Adrenal gland (tissue), 12 donors: ENCODE measurements around the gene USF2. TPM values are rescaled to one million over a fixed set of nuclear protein-coding genes. Genes with fewer than 3 reads are reported as not detected.
A peak's percentile ranks its signal among the peaks of the same experiment; 100 is the strongest.

Experiments
- DNase-seq, 7 donors: peaks; one replicate each; pipeline ENCODE4 v3.0.0-alpha.2; 2019 to 2020
- H3K27ac ChIP-seq, 5 donors: fragments of 200-600 bp; sonication (generic) in 4 of 5; 1 replicate in 3 of 5; 2 replicates in 2 of 5; pipeline versions ENCODE4 v1.5.1 to v1.8.0; 2016 to 2020; ENCODE audit warnings: mild to moderate bottlenecking in 1 of 5
- H3K27me3 ChIP-seq: fragments of 200-600 bp; 2 replicates; pipeline ENCODE4 v1.8.0; 2021
- H3K36me3 ChIP-seq, 2 donors: fragments of 200-600 bp; replicated peaks in 1 of 2; 1 replicate in 1 of 2; 2 replicates in 1 of 2; pipeline versions ENCODE4 v1.5.1 to v1.8.0; 2018 to 2022
- H3K4me1 ChIP-seq, 2 donors: fragments of 200-600 bp; replicated peaks in 1 of 2; 1 replicate in 1 of 2; 2 replicates in 1 of 2; pipeline versions ENCODE4 v1.5.1 to v1.8.0; 2018 to 2021
- H3K4me3 ChIP-seq, 4 donors: fragments of 200-600 bp; sonication (generic) in 3 of 4; one replicate each; pipeline ENCODE4 v1.5.1; 2016 to 2018
- H3K9me3 ChIP-seq, 3 donors: fragments of 200-600 bp; sonication (generic) in 1 of 3; replicated peaks in 1 of 3; 1 replicate in 2 of 3; 2 replicates in 1 of 3; pipeline versions ENCODE4 v1.5.1 to v1.8.0; 2016 to 2021
- CTCF ChIP-seq, 6 experiments: fragments of 450-650 bp in 4 of 6; fragments of 200-600 bp in 2 of 6; sonication (generic) in 1 of 6; IDR thresholded peaks; 1 replicate in 5 of 6; 2 replicates in 1 of 6; pipeline versions ENCODE4 v1.5.1 to v1.8.0; 2016 to 2021; ENCODE audit warnings: antibody characterized with exemption in 6 of 6, mild to moderate bottlenecking in 2 of 6, moderate library complexity in 1 of 6
- POLR2A ChIP-seq, 2 donors: fragments of 450-650 bp; IDR thresholded peaks; one replicate each; pipeline ENCODE4 v1.6.1; 2017; ENCODE audit warnings: antibody characterized with exemption in 2 of 2, mild to moderate bottlenecking in 2 of 2, moderate library complexity in 1 of 2
- WGBS, 4 donors: extraction: QIAGEN DNeasy Blood & Tissue Kit in 2 of 4; methylation state at CpG; one replicate each; pipeline versions ENCODE4 v1.1.5 to v1.1.7; 2013 to 2017; 5-methylcytosine and 5-hydroxymethylcytosine counted together
- intact Hi-C, 2 donors: fragments of 100-400 bp; cut with DNase I; formaldehyde crosslinking; loops; one replicate each; pipeline versions ENCODE4 v1.14.1 to v1.15.0; 2022 to 2023
- polyA plus RNA-seq, 3 donors: library from polyadenylated mRNA; stranded (reverse); fragments of 200-250 nt in 2 of 3; fragments of 350-450 nt in 1 of 3; fragmentation: Illumina TruSeq in 1 of 3; extraction: RNeasy Lipid Tissue Mini Kit (QIAGEN cat#74804) in 1 of 3; gene quantifications; one replicate each; pipeline ENCODE4 v1.2.3, GENCODE V29; 2013 to 2014
- total RNA-seq, 9 donors: library from RNA; depleted of rRNA in 4 of 9; stranded (reverse); fragments of >200 nt in 4 of 9; fragments of 120-200 nt in 1 of 9; fragmentation: NEBNext Ultra II Directional in 1 of 9; extraction: Animal tissue kit (Norgen Biotek cat#: 25700) in 1 of 9; gene quantifications; one replicate each; pipeline versions ENCODE4 v1.1.0 to v1.2.4, GENCODE V29; 2013 to 2023
- donor health status: healthy with polysubstance abuse.
- donor health status: Bipolar disorder and iron deficiency.
- donor health status: DM: yes; HTN: yes; CAD: no.
- donor health status: DM: no; HTN: no; CAD: no.
- donor health status: DM: no; HTN: no; CAD: no.
- donor health status: DM: yes; HTN: yes; CAD: no.

USF2 gene
- total and polyA plus RNA-seq, 12 donors, result 50.6 to 302 (median 146) TPM

- WGBS, 4 donors, result 64 to 68% (median 66%) methylated on average over 30 to 45 of the region's 45 CpGs
- peak; percentile 55 to 84 (median 79) for DNase-seq
- Histone ChIP-seq H3K27me3 (no peaks in the 10 kb centered on the region), H3K36me3 (peaks cover 0 to 52% of the 10 kb centered on the region in 2 donors), H3K9me3 (no peaks in the 10 kb centered on the region), H3K4me1 (peaks cover 11 to 15% of the 10 kb centered on the region in 2 donors), H3K4me3 (no peak overlapping the region), H3K27ac (peak overlapping the region; percentile 52 to 89 (median 71))
- TF ChIP-seq POLR2A (IDR thresholded peaks at IDR 0.05) (peak in 1 of 2 donors; percentile 31), CTCF (IDR thresholded peaks at IDR 0.05) (no peak)
- intact Hi-C loops, result loop anchor here in 1 of 2 donors (10.0 kb wide), 1 partner anchor 186 kb away; no protein-coding TSS in a partner anchor
Measured at GRCh38 chr19:35278578-35279284, 10.0 kb downstream of the USF2 start.

GRCh38 chr19:35279374-35279773 lies 10.6 kb downstream of the USF2 start:
- Histone ChIP-seq H3K9me3 (no peaks in the 10 kb centered on the region), H3K27ac (peak overlapping the region in 4 of 5 donors; percentile 54 to 89 (median 78)), H3K4me3 (no peak overlapping the region), H3K36me3 (peaks cover 0 to 45% of the 10 kb centered on the region in 2 donors), H3K27me3 (no peaks in the 10 kb centered on the region), H3K4me1 (peaks cover 11 to 15% of the 10 kb centered on the region in 2 donors)
- 63 to 79% (median 72%) methylated on average over 11 of the region's 11 CpGs for WGBS, 4 donors
- TF ChIP-seq CTCF (IDR thresholded peaks at IDR 0.05) (no peak), POLR2A (IDR thresholded peaks at IDR 0.05) (no peak)
- intact Hi-C loops, result loop anchor here in 1 of 2 donors (10.0 kb wide), 1 partner anchor 185 kb away; no protein-coding TSS in a partner anchor
- DNase-seq, result no peak

- no peak for TF ChIP-seq CTCF (IDR thresholded peaks at IDR 0.05)
- no peak for TF ChIP-seq POLR2A (IDR thresholded peaks at IDR 0.05)
- no peaks in the 10 kb centered on the region for H3K27me3 ChIP-seq
- DNase-seq, result peak in 1 of 7 donors; percentile 35
- no peak overlapping the region for H3K4me3 ChIP-seq
- no peak overlapping the region for H3K27ac ChIP-seq
- intact Hi-C loops, result loop anchor here in 1 of 2 donors (10.0 kb wide), 1 partner anchor 185 kb away; no protein-coding TSS in a partner anchor
- H3K36me3 ChIP-seq, result peaks cover 0 to 37% of the 10 kb centered on the region in 2 donors
- H3K4me1 ChIP-seq, result peaks cover 11 to 15% of the 10 kb centered on the region in 2 donors
- 45 to 77% (median 52%) methylated on average over 6 to 12 of the region's 12 CpGs for WGBS, 4 donors
- H3K9me3 ChIP-seq, result no peaks in the 10 kb centered on the region
Measured at GRCh38 chr19:35279985-35280821, 11.4 kb downstream of the USF2 start.

- H3K27me3 ChIP-seq, result no peaks in the 10 kb centered on the region
- peaks cover 11 to 15% of the 10 kb centered on the region in 2 donors for H3K4me1 ChIP-seq
- no peak overlapping the region for H3K27ac ChIP-seq
- peaks cover 0 to 27% of the 10 kb centered on the region in 2 donors for H3K36me3 ChIP-seq
- no peak overlapping the region for H3K4me3 ChIP-seq
- H3K9me3 ChIP-seq, result no peaks in the 10 kb centered on the region
- no peak for DNase-seq
- WGBS, 4 donors, result 68 to 89% (median 76%) methylated on average over 4 of the region's 4 CpGs
- intact Hi-C loops, result no loop called here
- TF ChIP-seq CTCF (IDR thresholded peaks at IDR 0.05) (no peak), POLR2A (IDR thresholded peaks at IDR 0.05) (no peak)
Measured at GRCh38 chr19:35281303-35281702, 12.5 kb downstream of the USF2 start.
